Fibroblast of lung (primary cell): ENCODE measurements around the gene MTNR1A. TPM values are rescaled to one million over a fixed set of nuclear protein-coding genes. Genes with fewer than 3 reads are reported as not detected.
"Not testable (repeated sequence)": the region's sequence is repeated elsewhere in the genome, so short reads cannot be mapped to it uniquely, and the experiment has no call there.

Experiments used
- DNase-seq, 2 donors: peaks; one replicate each; pipeline versions ENCODE4 v3.0.0 to v3.0.0-alpha.2; 2010; ENCODE audit warnings: low read depth in 2 of 2
- H2AFZ ChIP-seq: 2 replicates; pipeline ENCODE4 v1.5.1; 2012; ENCODE audit warnings: low read length, control low read depth, inconsistent platforms
- H3K27ac ChIP-seq: 2 replicates; pipeline ENCODE4 v1.5.1; 2011; ENCODE audit warnings: low read length, control low read depth; ENCODE audit not compliant: insufficient read depth
- H3K27me3 ChIP-seq: 2 replicates; pipeline ENCODE4 v1.5.1; 2011; ENCODE audit warnings: mild to moderate bottlenecking, low read length; ENCODE audit not compliant: control insufficient read depth, insufficient read depth
- H3K36me3 ChIP-seq: 2 replicates; pipeline ENCODE4 v1.5.1; 2011; ENCODE audit warnings: low read length; ENCODE audit not compliant: control insufficient read depth, insufficient read depth
- H3K4me1 ChIP-seq: 2 replicates; pipeline ENCODE4 v1.5.1; 2011; ENCODE audit warnings: low read length; ENCODE audit not compliant: control insufficient read depth, insufficient read depth; ENCODE audit errors: extremely low read depth
- H3K4me2 ChIP-seq: 2 replicates; pipeline ENCODE4 v1.5.1; 2011; ENCODE audit warnings: low read length, control low read depth; ENCODE audit not compliant: insufficient read depth; ENCODE audit errors: extremely low read depth
- H3K4me3 ChIP-seq, 4 experiments: fragments of 200-600 bp in 1 of 4; sonication (generic) in 1 of 4; replicated peaks in 1 of 4; 2 replicates each; pipeline ENCODE4 v1.5.1; 2011 to 2016; ENCODE audit warnings: low read length in 4 of 4, low read depth in 3 of 4, mild to moderate bottlenecking in 3 of 4, control low read depth in 2 of 4, inconsistent platforms in 1 of 4, mixed read lengths in 1 of 4; ENCODE audit not compliant: insufficient read depth in 1 of 4; ENCODE audit errors: control extremely low read depth in 1 of 4
- H3K79me2 ChIP-seq: 2 replicates; pipeline ENCODE4 v1.5.1; 2012; ENCODE audit warnings: mild to moderate bottlenecking, low read length, inconsistent platforms; ENCODE audit not compliant: control insufficient read depth, insufficient read depth
- H3K9ac ChIP-seq: 2 replicates; pipeline ENCODE4 v1.5.1; 2011; ENCODE audit warnings: mild to moderate bottlenecking, low read length, control low read depth; ENCODE audit not compliant: insufficient read depth
- H3K9me3 ChIP-seq: 2 replicates; pipeline ENCODE4 v1.5.1; 2012; ENCODE audit warnings: low read depth, low read length; ENCODE audit not compliant: control insufficient read depth, insufficient read depth
- H4K20me1 ChIP-seq: 2 replicates; pipeline ENCODE4 v1.5.1; 2011; ENCODE audit warnings: low read length; ENCODE audit not compliant: control insufficient read depth, insufficient read depth; ENCODE audit errors: extremely low read depth
- CTCF ChIP-seq, 2 donors: IDR thresholded peaks in 1 of 2; conservative IDR thresholded peaks in 1 of 2; 1 replicate in 1 of 2; 2 replicates in 1 of 2; pipeline ENCODE4 v1.5.1; 2011 to 2012; ENCODE audit warnings: low read length in 2 of 2, control low read depth in 1 of 2, inconsistent platforms in 1 of 2, low read depth in 1 of 2, mild to moderate bottlenecking in 1 of 2
- EZH2 ChIP-seq: IDR thresholded peaks from 2 replicates; pipeline ENCODE4 v1.5.1; 2012; ENCODE audit warnings: low read length, control low read depth, mild to moderate bottlenecking; ENCODE audit errors: missing control alignments
- polyA plus RNA-seq, 2 donors: library from polyadenylated mRNA; depleted of rRNA in 1 of 2; stranded (reverse) in 1 of 2; unstranded in 1 of 2; fragments of >200 nt; gene quantifications; 2 replicates each; pipeline ENCODE4 v1.2.1, GENCODE V29; 2011 to 2012; ENCODE audit warnings: missing spikeins in 1 of 2
- total RNA-seq: library from RNA; depleted of rRNA; stranded (reverse); fragments of >200 nt; gene quantifications from 2 replicates; pipeline ENCODE4 v1.2.1, GENCODE V29; 2014

The MTNR1A gene
- total and polyA plus RNA-seq, 2 donors (not counting 1 experiment from before 2014, with no cell fraction given): not detected

GRCh38 chr4:186534056-186534455 is 21.3 kb downstream of the MTNR1A start:
- H3K4me2 ChIP-seq: no peak overlapping the region
- no peak for TF ChIP-seq CTCF (conservative IDR thresholded peaks at IDR 0.05 in 1 of 2, IDR thresholded peaks at IDR 0.05 in 1 of 2; ENCODE audit: low read depth in 1 of 2, low read length in 2 of 2)
- no peak for TF ChIP-seq EZH2

GRCh38 chr4:186523927-186524326 is 31.4 kb downstream of the MTNR1A start:
- not testable (repeated sequence) for H3K27me3 ChIP-seq, H3K27ac ChIP-seq, H3K4me3 ChIP-seq, H3K9ac ChIP-seq, H2AFZ ChIP-seq, H3K9me3 ChIP-seq, H4K20me1 ChIP-seq, H3K4me2 ChIP-seq, H3K4me1 ChIP-seq, H3K79me2 ChIP-seq, DNase-seq, H3K36me3 ChIP-seq

More at GRCh38 chr4:186534056-186534455, 21.3 kb downstream of the MTNR1A start:
- Histone ChIP-seq H3K4me1 (no peaks in the 10 kb centered on the region), H3K9ac (no peak overlapping the region), H4K20me1 (no peaks in the 10 kb centered on the region), H3K27me3 (no peaks in the 10 kb centered on the region), H2AFZ (no peak overlapping the region), H3K79me2 (no peaks in the 10 kb centered on the region), H3K27ac (no peak overlapping the region), H3K36me3 (no peaks in the 10 kb centered on the region), H3K9me3 (no peaks in the 10 kb centered on the region), H3K4me3 (no peak overlapping the region)
- DNase-seq: no peak

- Histone ChIP-seq H4K20me1 (no peaks in the 10 kb centered on the region), H3K9me3 (no peaks in the 10 kb centered on the region), H3K4me3 (no peak overlapping the region), H3K79me2 (no peaks in the 10 kb centered on the region), H3K36me3 (no peaks in the 10 kb centered on the region), H3K27ac (no peak overlapping the region), H2AFZ (no peak overlapping the region), H3K4me2 (no peak overlapping the region), H3K27me3 (no peaks in the 10 kb centered on the region), H3K4me1 (no peaks in the 10 kb centered on the region), H3K9ac (no peak overlapping the region)
- no peak for DNase-seq
- TF ChIP-seq EZH2 (no peak), CTCF (conservative IDR thresholded peaks at IDR 0.05 in 1 of 2, IDR thresholded peaks at IDR 0.05 in 1 of 2; ENCODE audit: low read depth in 1 of 2, low read length in 2 of 2) (no peak)
These were observed 39.1 kb downstream of the MTNR1A start for GRCh38 chr4:186516287-186516686.
